ENCODE measurements around the gene P2RY11.

Gene P2RY11

DNA sequence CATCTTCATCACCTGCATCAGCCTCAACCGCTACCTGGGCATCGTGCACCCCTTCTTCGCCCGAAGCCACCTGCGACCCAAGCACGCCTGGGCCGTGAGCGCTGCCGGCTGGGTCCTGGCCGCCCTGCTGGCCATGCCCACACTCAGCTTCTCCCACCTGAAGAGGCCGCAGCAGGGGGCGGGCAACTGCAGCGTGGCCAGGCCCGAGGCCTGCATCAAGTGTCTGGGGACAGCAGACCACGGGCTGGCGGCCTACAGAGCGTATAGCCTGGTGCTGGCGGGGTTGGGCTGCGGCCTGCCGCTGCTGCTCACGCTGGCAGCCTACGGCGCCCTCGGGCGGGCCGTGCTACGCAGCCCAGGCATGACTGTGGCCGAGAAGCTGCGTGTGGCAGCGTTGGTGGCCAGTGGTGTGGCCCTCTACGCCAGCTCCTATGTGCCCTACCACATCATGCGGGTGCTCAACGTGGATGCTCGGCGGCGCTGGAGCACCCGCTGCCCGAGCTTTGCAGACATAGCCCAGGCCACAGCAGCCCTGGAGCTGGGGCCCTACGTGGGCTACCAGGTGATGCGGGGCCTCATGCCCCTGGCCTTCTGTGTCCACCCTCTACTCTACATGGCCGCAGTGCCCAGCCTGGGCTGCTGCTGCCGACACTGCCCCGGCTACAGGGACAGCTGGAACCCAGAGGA, 2.6 kb downstream of the P2RY11 start:
- no peak for DNase-seq (ENCODE audit: low read depth)

DNA sequence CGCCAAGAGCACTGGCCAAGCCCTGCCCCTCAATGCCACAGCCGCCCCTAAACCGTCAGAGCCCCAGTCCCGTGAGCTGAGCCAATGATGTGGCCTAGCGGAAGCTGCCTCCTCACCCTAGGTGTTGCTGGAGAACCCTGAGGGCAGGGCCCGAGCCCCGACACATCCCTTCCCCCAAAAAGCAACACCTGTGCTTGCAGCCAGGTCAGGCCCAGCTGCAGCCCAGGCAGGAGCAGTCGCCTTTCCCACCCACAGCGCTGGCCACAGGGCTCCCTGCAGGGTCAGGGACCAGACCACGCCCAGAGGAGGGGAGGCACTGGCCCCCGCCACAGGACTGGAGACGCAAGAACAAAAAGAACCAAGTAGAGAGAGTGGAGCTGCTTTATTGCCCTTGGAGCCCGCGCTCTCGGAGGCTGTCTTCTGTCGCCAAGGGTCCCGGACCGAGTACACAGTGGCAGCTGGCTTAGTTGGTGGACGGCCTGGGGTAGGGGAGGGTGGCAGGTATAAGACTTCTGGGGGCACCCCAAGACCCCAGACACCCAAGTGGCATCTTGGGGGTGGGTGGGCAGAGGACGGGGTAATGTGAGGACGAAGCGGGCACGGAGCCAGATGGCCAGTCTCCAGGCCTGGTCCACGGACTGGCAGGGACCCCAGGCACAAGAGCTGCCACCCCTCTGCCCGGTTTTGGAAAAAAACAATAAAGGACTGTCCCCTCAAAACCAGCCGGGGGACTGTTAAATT, 3.3 kb downstream of the P2RY11 start:
- no peak for DNase-seq (ENCODE audit: low read depth)

DNA sequence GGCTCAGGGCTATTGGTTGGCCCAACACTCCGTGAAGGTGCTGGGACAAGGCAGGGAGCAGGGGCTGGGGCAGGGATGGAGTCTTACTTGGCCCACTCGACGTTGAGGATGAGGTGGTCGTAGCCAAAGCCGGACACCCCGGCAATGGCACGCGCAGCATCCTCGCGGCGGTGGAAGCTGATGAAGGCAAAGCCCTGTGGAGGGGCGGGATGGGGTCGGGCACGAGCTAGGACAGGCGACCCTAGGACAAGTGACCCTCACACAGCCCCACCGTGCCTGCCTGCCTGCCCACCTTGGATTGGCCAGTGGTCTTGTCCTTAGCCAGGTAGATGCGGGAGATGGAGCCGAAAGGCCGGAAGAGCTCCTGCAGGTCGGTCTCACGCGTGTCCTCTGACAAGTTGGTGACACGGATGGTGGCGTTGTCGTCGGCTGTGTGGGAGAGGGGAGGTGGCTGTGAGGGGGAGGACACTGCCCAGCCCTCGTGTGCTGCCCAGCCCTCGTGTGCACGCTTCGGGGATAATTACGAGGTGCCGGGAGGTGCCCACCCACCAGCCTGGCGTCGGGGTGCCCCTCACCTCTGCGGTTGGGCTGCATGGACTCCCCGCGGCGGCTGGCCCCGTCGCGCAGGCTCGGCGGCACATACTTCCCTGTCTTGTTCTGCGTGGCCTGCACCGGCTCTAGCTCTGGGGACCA, 4.0 kb downstream of the P2RY11 start:
- no peak for DNase-seq (ENCODE audit: low read depth)

DNA sequence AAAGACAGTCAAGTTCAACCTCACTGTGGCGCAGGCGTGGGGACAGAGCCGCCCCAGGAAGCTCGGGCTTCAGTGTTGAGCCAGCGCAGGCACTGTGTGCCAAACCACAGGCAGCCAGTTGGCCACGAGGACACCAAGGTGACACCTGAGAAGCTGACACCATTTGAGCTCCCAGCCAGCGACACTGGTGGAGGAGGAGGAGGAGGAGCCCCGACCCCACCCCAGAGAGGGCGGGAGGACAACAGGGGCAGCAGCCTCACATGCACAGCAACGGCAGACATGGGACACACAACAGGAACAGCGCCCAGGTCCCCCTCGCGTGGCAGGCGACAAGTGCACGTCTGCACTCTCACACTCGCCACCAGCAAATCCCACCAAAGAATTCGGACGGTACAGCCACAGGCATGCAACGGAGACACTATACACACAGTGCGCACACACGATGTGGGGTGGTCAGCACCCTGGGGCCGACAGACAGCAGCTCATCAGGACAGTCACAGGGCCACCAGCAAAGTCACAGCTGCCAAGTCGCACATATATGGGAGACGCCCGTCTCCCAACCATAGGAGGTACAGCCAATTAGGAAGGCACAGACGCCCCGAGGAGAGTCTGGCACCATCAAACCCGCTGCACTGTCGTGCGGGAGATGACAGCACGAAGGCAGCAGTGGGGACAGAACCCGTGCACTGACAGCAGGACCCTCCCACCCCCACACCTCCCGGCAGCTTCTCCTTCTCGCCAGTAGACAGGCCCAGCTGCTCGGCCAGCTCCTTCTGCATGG, 4.8 kb downstream of the P2RY11 start:
- no peak for DNase-seq (ENCODE audit: low read depth)

DNA sequence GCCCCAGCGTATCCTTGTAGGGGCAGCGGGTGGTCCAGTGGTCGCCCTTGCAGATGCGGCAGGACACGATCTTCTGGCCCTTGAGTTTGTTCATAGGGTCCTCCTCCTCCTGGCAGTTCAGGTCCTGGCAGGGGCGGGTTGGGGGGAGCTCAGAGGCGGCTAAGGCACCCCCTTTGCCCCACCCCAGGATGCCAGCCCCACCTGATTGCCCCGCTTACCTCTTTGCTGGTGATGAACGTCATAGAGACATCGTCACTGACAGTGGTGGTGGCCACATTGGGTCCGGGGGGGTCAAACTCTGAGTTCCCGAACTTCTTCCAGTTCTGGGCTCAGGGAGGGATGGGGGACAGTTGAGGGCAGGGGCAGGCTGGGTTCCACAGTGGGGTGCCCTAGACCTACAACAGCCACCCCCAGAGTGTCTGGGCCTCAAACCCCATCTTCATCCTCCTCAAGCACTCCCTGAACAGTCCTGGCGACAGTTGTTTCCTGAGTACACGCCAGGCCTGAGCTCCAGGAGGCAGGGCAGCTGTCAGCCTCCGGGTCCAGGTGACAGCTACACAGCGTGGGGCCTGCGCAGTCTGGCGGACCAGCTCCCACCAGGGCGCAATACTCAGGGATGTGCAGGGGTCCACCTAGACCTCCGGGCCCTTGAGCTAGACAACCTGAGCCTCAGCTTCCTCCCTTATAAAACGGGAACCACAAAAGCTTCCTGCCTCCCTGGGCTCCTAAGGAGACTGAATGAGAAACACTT, 5.5 kb downstream of the P2RY11 start:
- DNase-seq (ENCODE audit: low read depth), result no peak

DNA sequence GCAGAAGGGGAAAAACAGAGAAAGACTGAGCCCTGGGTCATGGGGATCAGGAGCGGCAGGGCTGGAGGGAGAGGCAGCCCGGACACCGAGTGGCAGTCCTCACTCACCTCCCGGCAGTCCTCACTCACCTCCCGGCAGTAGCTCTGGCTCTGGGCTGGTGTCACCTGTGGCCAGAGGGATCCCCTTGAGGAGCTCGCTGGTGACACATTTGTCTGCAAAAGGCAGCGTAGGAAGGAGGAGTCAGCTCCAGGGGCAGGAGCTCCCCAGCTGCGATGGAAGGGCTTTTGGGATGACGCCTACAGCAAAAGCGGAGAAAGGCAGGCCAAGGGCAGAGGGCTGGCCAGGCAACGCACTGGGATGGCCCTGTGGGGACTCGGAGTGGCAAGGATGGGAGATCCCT, 7.5 kb downstream of the P2RY11 start:
- no peak for DNase-seq (ENCODE audit: low read depth)

DNA sequence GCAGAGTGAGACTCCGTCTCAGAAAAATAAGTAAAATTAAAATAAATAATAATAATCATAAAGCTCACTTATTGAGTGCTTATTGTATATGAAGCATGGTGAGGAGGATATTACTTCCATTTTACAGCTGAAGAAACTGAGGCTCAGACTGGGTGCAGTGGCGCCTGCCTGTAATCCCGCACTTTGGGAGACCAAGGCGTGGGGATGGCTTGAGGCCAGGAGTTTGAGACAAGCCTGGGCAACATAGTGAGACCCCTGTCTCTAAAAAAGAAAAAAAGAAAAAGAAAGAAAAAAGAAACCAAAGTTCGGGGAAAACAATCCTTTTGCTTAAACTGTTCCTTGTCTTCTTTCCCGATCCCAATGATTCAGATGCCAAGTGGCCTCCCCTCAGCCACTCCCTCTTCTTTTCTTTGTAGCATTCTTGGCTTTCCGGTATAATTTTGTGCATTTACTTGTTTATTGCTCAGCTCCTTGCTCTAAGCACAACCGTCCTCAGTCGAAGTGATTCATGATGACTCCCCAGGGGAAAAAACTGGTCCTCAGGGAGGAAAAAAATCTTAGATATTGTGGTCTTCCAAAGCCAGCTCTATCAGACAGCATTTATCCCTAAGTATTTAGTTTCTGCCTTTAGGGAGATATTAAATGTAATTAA, 9.2 kb downstream of the P2RY11 start:
- DNase-seq (ENCODE audit: low read depth), result no peak

DNA sequence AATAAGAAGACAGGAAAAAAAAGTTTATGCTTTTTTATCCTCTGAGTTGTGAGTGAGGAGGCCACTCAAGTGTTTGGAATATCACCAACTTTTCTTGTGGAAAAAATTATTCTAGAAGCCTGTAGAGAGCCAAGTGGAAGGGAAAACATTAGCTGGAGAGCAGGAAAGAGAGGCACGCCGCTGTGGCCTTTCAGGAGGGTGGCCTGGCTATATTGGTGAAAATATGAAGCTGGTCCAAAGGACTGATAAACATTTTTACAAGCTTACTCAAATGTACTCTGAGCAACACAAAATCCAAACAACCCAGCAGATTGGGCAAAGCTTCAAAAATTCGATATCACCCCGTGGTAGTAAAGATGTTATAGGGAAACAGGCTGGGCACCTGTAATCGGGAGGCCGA, 10.6 kb downstream of the P2RY11 start:
- DNase-seq (ENCODE audit: low read depth), result no peak

DNA sequence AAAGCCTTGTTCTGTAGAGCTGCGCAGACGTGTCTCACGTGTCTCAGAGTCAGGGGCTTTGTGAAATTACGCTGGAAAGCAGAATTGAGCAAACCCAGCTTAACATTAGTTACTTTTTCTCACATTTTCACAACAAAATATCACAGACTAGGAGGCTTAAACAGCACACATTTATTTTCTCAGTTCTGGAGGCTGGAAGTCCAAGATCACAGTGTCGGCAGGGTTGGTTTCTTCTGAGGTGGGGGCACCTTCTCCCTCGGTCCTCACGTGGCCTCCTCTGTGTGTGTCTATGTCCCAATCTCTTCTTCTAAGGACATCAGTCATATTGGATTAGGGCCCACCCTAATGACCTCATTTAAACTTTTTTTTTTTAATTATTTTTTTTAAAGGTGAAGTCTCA, 12.9 kb downstream of the P2RY11 start:
- no peak for DNase-seq (ENCODE audit: low read depth)

DNA sequence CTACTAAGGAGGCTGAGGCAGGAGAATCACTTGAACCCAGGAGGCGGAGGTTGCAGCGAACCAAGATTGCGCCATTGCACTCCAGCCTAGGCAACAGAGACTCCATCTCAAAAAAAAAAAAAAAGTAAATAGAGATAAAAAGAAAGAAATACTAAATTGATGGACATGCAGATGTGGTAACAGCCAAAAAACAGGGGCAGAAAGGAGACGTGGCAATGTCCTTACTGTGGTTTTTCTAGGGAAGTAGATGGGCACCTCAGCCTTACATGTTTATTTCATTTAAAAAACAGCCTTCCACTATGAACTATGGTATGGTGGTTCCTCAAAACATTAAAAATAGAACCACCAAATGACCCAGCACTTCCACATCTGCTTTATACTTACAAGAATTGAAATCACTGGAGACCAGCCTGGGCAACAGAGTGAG, 14.7 kb downstream of the P2RY11 start:
- DNase-seq (ENCODE audit: low read depth), result no peak

DNA sequence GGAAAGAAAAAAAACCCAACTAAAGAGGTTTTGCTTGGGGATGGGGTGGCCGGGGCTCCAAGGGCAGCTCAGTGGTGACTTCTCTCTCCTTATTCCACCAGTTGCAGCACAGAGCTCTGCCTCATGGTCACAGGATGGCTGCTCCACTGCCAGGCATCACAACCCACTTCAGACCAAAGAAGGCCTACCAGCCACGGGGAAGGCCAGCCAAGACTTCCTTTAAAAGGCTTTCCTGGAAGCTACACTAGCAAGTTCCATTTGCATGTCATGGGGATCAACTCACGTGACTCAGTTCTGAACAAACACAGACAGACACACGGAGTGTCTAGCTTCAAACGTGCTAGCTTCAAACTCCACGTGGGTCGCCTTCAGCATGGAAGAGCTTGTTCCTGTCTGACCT, 21.4 kb downstream of the P2RY11 start:
- no peak for DNase-seq (ENCODE audit: low read depth)

DNA sequence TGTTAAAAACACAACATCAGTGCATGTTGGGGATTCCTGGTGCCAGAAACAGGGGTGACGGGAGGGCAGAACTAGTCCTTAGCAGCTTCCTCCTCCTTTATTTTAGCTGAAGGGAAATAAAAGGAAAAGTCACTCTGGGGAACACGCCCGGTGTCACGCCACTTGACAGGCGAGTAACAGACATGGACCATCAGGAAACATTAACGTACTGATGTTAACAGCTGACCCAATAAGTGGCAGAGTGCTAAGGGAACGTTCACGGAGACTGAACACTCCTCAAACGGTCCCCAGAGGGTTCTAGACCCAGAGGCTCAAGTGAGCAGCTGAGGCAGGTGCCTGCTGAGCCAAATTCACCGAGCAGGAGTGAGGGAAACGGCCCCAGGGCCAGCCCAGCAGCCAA, 22.1 kb downstream of the P2RY11 start:
- DNase-seq (ENCODE audit: low read depth), result no peak

DNA sequence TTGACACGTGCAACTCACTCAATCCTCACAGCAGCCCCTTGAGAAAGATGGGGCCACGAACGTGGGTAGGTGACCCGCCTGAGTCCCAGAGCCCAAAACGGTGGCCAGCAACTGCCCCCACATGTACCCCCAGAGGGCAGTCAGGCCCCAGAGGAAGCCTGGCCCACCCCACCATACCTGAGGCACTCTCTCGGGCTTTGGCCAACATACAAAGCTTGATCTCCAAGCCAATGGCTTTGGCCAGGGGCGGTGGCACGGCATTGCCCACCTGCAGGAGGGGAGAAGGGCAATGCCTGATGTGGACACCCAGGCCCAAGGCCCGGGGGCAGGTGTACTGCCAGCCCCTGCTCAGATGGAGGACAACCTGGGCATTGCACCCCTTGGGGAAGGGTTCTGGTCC, 22.5 kb downstream of the P2RY11 start:
- DNase-seq (ENCODE audit: low read depth), result no peak

DNA sequence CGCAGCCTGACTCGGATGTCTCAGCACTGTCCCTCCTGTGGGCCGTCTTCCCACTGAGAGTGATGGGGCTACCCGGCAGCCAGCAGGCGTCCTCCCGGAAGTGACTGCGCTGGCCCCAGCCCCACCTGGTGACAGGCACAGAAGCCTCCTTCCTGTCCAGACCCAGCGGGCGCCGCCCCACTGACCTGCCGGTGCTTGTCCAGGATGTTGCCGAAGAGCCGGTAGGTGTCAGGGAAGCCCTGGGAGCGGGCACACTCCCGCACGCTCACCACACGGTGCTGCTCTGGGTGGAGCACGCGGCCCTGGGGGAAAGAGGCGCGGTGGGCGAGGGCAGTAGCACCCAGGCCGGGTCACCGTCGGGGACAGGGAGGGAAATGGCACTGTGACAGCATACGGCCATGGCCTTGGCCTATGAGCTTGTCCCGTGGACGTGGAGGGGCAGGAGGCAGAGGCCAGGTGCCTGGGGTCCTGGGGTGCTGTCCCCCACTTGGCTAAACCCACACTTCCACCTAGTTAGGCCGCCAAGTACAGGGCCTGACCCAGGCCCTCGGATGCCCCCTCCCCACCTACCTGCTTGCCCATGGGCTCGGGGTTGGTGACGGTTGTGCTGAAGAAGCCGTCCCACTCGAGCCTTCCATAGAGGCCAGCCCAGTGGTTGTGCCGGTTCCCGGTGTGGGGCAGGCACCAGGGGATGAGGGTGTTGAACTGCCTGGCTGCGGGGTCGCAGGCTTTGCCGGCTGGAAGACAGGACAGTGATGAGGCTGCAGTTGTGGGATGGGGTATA, 24.2 kb downstream of the P2RY11 start:
- DNase-seq (ENCODE audit: low read depth), result no peak

DNA sequence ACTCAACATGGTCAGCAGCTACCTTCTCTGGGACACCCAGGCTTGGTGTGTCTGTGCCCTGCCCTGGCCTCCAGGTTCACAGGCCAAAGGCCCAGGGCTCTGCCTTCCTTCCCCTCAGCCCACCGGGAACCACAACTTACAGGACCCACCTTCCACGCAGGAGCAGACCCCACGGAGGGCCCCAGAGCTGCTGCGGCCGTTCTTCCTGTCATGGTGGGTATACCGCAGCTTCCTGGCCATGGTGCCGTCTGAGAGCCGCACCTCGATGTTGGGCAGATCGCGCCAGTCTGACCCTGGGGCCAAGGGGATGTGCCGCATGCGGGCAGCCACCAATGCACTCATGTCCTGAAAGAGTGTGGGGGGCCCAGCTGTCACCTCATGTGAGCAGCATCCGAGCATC, 25.4 kb downstream of the P2RY11 start:
- no peak for DNase-seq (ENCODE audit: low read depth)

DNA sequence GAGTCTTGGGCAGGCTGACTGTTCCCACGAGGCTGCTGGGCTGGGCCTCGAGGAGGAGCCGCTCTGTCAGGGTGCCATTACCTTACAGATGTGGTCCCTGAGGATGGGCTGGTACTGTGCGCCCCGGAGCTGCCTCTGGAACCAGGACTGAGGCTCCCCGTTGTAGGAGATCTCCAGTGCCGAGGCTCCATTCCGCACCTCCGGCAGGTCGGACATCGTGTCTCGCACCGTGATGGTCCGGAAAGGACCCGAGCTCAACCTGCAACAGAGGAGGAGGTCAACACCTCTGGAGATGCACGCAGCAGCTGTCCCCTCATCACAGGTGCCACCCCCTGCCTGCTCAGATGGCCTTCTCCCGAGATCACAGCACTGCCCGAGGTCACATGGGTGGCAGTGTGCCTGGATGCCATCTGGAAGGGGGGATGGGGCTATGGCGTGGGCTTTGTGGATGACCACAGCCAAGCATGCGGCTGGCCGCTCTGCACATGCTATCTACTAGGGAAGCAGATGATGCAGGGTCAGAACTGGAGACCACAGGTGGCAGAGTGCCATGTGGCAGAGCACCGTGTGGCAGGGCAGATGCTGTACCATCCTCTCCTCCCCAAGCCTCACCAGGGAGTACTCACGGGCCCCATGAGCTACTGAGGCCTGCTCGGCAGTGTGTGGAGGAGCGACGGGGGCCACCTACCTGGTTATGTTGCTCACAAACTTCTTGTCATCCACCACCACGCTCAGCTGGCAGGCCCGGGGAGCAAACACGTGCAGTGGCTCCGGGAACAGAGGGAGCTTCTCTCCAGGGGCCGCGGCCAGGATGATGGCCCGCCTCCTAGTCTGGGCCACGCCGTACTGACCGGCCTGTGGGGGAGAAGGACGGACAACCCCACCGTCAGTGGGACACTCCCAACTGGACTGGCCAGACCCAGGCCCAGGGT, 26.5 kb downstream of the P2RY11 start:
- no peak for DNase-seq (ENCODE audit: low read depth)

DNA sequence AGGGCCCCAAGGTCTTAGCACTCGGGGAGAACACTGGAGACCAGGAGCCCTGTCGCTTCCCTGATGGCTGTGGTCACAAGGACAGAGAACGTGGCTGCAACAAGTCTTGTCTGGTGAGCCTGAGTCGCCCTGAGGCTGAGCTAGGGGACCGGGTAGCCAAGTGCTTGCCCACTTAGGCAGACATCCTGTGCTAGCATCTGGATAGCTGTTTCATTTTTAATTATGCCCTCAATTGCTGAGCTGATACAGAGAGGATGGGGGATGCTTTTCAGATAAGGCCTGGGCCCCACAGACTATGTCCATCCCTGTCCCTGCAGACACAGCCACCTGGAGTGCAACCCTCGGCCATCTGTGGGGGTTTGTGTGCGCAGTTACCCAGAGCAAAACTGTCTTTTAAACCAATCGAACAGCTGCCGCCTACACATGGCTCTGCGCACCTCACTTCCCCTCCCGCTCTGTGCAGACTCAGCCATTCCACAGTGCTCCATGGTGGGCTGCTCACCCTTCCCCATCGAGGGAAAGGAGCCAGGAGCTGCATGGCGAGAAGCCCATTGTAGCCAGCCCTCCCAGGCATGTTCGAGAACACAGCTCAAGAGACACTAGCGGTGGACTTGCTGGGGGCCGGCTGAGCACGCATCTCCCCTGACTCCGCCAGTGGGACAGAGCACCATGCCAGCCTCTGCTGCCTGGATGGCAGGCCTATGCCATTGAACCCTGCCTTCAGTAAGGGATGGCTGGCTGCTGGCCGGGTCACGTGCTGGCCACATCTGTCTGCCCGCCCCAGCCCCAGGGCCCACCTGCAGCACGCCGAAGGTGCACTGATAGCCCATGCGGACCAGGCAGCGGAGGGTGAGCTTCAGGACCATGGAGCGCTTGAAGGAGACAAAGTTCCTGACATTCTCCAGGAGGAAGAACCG, 27.6 kb downstream of the P2RY11 start:
- no peak for DNase-seq (ENCODE audit: low read depth)

DNA sequence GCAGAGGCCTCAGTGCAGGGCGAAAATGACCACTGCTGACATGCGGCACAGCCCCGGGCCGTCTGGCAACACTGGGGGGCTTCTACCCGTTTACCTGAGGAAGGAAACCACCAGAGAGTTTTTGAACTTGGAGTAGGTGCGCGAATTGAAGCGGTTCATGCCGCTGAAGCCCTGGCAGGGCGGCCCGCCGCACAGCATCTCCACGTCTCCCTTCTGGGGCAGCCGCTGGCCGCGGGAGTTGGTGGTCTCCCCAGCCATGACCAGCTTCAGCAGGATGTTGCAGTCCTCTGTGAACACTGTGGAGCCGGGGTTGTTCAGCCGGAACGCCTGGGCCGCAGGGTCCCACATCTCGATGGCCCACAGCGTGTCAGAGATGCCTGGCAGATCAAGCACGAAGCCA, 28.5 kb downstream of the P2RY11 start:
- no peak for DNase-seq (ENCODE audit: low read depth)

All from activated T-cell treated with anti-CD3 and anti-CD28 coated beads for 1 hour (primary cell).